Fibroblast of skin of scalp (primary cell): ENCODE results near the gene TMEM9.

Experiments used
- DNase-seq: peaks from one replicate; pipeline ENCODE4 v3.0.0-alpha.2; 2013

TMEM9 gene

GRCh38 chr1:201144701-201145100 lies 9.6 kb downstream of the TMEM9 start:
- no peak for DNase-seq

DNA sequence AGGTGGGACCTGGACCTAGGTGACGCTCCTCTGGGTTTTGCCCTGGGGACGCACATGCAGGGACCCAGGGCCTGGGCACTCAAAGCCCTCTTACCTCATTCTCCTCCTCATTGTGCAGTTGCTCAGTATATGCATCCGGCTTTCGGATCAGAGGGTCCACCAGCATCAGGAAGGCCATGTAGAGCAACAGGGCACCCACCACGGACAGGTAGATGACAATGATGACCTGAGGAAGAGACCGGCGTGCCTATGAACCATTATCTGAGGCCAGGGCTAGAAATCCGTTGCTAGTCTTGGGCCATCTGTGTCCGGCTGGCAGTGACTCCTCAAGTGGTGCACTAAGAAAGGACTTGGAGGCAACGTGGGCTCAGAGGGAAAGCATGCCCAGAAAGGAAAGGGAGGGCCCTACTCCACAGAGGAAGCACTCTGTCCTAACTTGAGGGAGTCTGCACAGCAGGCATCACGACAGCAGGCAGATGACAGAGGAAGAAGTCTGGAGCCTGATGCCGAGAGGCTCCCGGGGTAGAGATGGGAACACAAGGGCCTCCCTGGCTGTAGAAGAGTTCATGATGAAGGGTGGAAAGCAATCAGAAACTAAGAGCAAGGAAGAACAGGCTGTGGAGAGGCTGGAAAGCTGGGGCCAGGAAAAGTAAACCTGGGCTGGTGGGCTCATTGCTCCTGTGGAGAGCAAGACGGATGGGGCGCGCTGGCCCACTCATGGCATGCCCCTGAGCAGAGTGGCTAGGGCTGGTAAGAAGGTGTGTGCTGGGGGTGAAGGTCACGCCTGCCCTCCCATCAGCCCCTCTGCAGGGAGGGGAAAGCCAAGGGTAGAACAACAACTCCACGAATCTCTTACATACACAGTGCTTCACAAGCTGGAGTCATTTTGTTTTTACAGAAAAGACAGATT lies 10.3 kb downstream of the TMEM9 start:
- no peak for DNase-seq

DNA sequence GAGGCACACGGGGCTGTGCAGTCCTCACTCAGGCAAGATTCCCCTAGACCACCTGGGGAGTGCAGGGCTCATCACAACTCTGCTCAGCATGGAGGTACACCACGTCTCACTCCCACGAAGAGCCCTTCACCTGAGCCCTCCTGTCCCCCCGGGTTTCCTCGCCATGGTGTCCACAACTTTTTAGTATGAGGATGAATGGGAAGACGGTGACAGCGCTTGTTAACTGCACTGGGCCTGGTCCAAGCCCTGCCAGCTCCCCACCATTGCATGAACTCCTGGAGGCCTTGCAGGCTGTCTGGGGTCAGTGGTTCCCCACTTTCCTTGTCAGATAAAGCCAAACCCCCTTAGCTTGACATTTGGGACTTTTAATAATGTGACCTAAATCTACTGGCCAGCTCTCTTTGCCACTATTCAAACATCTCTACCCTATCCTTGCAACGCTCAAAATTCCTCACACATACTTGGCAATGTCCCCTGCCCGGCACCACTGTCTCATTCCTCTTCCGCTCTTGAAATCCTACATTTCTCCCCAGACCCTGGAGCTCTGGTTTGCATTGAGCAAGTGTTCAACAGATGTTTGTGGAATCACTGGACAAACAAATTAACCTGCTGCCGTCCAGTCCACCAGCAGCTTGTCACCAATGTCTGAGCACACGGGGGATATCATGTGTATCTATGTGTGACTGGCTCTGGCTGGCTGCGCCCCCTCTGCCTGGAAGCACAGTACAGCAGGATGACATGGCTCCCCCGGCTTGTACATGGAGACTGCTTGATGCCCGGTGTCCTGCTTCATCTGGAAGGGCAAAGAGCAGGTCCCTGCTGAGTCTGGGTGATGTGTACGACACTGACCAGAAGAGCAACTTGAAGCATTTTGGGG lies 11.2 kb downstream of the TMEM9 start:
- DNase-seq: no peak

DNA sequence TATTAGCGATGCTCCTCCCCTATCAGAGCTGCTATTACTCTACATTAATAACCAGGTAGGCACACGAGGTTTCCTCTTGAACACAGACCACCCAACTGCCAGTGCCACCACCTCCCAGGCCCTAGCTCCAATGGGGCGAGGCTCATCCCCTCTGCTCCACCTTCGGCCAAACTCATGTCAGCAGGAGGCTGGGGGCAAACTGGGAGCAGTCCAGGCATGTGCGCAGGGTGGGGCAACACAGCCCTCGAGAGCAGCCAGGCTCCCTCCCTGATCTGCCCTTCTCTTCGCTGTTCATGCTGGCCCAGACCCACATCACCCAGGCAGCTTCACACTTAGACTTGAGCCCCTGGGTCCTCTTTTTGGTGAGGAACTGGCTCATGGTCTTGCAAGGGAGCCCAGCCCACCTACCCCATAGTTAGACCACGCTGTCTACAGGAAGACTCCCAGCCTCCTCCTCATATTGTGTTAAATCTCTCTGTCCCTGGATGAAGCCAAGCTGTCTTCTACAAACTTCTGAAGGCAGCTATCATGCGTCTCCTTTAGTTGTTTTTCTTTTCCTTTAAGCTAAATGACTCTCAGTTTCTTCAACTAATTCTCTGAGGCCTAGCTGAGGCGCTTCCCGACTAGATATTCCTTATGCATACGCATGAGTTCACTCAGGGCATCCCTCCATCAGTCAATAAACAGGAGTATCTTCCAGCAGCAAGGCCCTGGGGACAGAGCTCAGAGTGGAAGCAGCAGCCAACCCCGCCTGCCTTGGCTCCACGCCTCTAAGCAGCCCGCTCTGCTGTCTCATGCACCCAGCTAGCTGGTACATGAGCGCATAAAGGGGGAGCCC lies 12.0 kb downstream of the TMEM9 start:
- no peak for DNase-seq

DNA sequence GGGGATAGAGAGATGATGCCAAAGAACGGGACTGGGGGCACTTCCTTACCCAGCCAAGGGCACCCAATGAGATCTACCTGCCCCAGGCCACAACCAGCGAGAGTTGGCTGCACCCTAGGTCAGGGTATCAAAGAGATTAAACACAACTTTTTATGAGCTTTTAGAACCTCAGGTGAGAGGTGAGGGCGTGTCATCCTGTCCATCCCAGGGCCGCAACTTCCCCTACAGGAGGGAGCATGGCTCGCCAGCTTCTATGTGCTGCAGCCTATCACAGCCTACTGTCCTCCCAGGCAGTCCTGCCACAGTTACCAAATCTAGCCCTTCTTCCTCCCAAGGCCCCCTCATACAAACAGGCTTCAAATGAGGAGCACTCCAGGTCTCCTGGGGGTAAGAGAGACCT lies 12.9 kb downstream of the TMEM9 start:
- DNase-seq: no peak

- no peak for DNase-seq
Observed at GRCh38 chr1:201140941-201141260, 13.4 kb downstream of the TMEM9 start.

DNA sequence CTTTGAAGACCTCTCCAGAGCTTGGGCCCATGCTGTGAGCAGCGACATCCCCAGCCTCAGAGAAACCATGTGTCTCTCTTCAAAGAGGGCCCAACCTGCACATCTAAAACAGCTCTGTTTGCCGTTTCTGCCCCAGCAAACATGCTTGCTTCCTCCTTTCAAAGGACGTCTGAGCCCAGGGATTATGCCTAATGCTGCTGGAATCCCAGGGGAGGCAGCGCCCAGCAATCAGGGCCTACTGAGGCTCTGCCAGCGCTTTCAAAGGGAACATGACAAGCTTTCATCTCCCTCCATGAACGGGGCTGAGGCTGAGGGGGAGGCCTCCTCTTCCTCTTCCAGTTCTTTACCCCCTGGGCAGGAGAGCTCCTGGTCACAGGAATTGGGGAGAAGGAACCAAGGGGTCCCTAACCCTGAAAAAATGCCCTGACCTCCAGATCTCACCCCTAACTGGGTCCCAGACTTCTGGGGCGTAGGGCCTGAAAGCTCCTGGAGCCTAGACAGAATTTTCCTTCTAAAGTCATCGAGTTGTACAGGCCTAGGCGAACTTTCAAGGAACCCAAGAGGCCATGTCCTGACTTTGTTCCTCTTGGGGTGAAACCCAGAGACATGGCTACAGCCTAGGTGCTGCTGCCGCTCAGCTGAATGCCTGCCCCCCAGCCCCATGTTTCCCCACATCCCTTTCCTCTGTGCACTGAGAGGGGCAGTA lies 13.9 kb downstream of the TMEM9 start:
- no peak for DNase-seq

DNA sequence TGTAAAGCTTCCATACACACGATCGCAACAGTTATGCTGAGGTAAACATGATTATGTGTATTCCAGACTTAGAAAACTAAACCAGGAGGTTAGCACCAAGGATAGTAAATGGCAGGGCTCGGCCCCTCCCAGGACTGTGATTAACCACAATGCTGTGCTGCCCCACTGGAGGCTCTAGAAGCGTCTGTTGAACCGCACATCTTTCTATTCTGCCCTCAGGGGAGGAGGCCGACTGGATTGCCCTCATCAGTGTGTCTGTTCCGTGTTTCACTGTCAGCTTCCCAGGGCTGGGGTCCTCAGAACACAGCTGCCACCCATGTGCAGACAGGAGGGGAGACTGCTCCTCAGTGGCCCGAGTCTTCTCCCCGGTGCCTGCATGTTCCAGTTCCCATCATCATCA lies 14.5 kb downstream of the TMEM9 start:
- no peak for DNase-seq

DNA sequence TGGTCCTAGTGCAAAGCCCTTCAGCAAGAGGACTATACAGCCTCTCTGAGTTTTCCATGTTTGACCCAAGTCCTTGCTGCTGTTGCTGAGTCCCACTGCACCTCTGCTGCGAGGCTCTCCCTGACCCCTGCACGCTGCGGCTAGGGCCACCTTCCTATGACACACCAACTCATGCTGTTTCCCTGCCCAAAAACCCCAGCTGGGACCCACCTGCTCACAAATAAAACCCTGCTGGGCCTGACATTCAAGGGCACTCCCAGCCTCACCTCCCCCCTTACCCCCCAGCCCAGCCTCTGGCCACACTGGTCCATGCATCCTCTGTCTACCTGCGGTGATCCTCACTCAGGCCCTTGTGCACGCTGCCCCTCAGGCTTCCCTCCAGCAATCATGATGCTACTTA lies 15.0 kb downstream of the TMEM9 start:
- DNase-seq: no peak

- DNase-seq: no peak
Observed at GRCh38 chr1:201138311-201138840, 15.9 kb downstream of the TMEM9 start.

GRCh38 chr1:201137579-201138310 lies 16.5 kb downstream of the TMEM9 start:
- DNase-seq: peak; percentile 93

- no peak for DNase-seq
Observed at GRCh38 chr1:201137024-201137392, 17.3 kb downstream of the TMEM9 start.

GRCh38 chr1:201136355-201137023 lies 17.8 kb downstream of the TMEM9 start:
- no peak for DNase-seq

DNA sequence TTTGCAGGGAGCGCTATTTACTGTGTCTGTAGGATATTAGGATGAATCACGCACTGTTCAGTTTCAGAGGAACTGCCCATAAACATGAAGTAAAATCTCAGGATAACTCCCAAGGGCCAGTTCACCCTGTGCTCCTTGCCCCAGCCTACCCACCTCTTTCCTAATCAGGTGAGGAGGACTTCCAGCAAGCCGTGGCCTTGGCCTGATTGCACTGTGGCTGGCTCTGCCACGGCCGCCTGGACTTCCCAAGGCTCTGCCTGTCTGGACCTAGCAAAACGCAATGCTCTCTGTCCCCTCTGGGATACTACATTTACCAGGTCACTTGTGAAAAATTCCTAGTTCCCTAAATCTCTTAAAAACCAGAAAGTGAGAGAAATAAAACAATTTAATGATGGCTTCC lies 19.9 kb downstream of the TMEM9 start:
- no peak for DNase-seq

DNA sequence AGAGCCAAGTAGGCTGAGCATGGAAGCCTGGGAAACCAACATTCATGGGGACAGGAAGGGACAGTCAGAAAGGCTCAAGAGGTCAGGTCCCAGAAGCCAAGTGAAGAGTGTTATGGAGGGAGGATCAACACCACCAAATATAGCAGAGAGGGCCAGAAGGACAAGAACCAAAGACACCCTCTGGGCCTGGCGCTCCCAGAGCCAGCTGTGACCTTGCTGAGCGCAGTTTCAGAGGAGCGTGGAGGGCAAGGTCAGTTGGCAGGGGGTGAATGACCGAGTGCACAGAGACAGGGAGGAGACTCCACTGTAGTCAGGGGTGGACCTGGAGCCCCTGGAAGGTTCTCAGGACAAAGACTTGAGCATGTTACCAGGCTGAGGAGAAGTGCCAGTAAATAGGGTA lies 22.9 kb downstream of the TMEM9 start:
- no peak for DNase-seq

GRCh38 chr1:201128962-201129361 lies 25.3 kb downstream of the TMEM9 start:
- DNase-seq: no peak

- no peak for DNase-seq
Observed at GRCh38 chr1:201128476-201128875, 25.8 kb downstream of the TMEM9 start.

- DNase-seq: peak; percentile 82
Observed at GRCh38 chr1:201127755-201128455, 26.4 kb downstream of the TMEM9 start.

GRCh38 chr1:201126832-201127754 lies 27.2 kb downstream of the TMEM9 start, which contains the start of gene ASCL5:
ASCL5 (minus strand) TSS chr1:201127184; CDS start chr1:201115372, 11,812 bp downstream.
- DNase-seq: peak; percentile 25
